A549 treated with RU486 at 1 μM for 4 hours (cell line): ENCODE measurements around the gene ZG16B. TPM values are rescaled to one million over a fixed set of nuclear protein-coding genes. Genes with fewer than 3 reads are reported as not detected.

ENCODE experiments used
- total RNA-seq: library from RNA; stranded (reverse); fragments of 200-300 nt; extraction: Qiagen RNA extraction; gene quantifications from 5 replicates; pipeline ENCODE4 v1.2.3, GENCODE V29; 2022; ENCODE audit warnings: low read depth

The ZG16B gene, protein sequence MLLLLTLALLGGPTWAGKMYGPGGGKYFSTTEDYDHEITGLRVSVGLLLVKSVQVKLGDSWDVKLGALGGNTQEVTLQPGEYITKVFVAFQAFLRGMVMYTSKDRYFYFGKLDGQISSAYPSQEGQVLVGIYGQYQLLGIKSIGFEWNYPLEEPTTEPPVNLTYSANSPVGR
- 0.73 to 1.3 TPM (median 0.93 TPM) in 5 replicates for total RNA-seq

DNA sequence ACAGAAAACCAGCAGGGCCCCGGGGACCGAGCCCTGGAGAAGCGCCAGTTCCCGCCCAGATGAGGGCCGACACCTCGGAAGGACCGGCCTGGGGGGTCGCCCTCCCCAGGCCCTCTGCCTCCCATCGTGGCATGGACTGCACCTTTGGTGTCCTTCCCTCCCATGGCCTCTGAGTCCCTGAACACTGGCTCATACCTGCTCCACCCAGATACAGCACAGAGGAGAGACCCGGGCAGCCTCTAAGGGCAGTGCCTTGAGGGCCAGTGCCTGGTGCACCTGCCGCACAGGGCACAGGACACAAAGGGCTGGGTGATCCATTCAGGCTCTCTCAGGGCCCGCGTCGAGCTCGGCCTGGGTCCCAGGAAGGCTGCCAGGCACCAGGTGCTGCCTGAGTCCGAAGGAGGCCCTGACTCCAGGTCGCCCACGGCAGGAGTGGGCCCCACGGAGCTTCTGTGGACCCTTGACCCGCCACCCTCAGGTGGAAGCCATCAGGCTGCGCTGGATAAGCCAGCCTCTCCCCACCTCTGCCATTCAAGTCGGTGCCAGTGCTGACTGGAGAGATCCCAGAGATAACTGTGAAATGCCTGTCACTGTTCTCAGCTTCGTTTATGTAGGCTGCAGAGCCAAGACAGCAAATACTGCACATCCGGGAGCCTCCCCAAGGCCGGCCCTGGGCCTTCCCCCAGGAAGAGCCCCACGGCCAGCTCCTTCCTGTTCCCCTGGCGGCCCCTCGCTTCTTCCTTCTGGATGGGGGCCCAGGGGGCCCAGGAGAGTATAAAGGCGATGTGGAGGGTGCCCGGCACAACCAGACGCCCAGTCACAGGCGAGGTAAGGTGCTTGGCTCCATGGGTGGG lies at the start of gene ZG16B:
Gene ZG16B, plus strand, starts transcription at position 803 of the 854 bp plus-strand sequence. CDS start 139 bp downstream, outside the sequence.

DNA sequence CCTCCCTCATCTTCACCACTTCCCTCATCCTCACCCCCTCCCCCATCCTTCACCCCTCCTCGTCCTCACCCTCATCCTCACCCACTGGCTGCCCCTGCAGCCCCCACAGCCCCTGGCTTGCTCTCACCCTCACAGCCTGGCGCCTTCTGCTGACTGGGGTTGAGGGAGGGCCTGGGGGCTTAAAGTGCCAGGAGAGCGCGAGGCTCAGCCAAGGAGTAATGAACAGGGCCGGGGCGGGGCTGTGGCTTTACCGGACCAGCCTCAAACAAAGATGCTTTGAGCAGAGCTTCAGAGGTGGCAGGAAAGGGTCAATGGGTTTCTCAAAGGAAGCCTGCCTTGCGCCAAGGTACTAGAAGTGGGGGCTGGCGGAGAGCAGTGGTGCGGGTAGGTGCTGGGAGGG lies 42.7 kb upstream of the ZG16B start, which contains the start of gene PRSS33:
Gene PRSS33, minus strand, starts transcription at position 155 of the 400 bp plus-strand sequence. CDS start 1,013 bp downstream, outside the sequence.

DNA sequence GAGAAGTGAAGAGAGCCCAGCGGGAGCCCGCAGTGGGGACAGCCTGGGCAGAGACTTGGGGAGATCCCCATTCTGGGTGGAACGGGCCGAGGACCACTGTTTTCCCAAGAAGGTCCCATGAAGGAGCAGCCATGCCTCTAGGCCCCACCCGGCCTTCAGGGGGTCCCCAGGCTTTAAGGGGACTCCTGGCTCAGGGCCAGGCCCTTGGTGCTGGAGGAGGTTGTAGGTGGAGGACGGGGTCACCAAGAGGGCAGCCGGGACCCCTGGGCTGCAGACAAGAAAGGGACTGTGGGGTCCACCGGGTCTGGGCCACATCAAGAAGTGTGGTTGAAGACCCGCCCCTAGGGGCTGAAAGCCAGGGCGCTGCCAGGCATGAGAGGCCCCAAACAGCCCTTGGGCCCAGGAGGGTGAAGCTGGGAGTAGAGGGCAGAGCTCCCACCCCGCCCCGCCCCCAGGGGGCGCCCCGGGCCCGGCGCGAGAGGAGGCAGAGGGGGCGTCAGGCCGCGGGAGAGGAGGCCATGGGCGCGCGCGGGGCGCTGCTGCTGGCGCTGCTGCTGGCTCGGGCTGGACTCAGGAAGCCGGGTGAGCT lies 13.3 kb upstream of the ZG16B start, which contains the start of gene PRSS21:
Gene PRSS21, plus strand, starts transcription at position 487 of the 589 bp plus-strand sequence. Its CDS starts 32 bp downstream, at position 519.

DNA sequence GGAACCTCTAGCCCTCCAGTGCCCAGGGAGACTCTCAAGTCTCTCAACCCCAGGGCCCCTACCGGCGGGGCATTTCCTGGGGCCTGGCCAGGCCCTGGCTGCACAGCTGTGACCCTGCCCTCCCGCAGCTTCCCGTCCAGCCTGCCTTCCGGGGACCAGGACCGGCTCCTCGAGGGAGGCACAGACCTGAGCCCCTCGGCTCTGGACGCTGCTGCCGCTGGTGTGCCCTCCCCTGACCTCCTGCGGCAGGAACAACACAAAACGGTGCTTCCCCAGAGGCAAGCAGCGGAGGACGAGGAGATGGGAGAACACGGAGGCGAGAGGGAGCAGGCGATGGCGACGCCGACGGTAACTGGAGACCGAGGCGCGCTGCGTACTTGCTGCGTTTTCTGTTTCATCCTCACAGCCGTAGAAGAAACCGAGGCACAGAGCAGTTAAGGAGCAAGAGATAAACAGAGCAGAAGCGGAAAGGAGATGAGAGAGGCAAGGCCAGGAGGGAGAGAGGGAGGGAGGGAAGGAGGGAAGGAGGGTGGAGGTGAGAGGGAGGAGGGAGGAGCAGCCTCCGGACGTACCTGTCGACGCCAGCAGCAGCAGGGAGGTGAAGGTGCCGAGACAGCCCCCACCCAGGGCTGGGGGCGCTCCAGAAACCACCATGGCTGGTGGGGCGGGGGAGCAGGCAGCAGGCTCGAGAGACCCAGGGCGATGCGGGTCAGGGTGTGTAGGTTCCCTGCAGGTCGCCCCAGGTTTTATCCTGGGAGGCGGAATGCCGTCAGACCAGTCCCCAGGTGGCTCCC lies 27.5 kb downstream of the ZG16B start, which contains the start of gene PRSS22:
Gene PRSS22, minus strand, starts transcription at position 720 of the 794 bp plus-strand sequence. Its CDS starts 66 bp downstream, at position 654.

Other genes starting within 250 kb of the ZG16B start
- gene KCTD5, start 147.8 kb upstream of the ZG16B start, total RNA-seq: 35.2 to 46.3 TPM (median 45.8 TPM) in 5 replicates
- 0.77 to 1.8 TPM (median 1.5 TPM) in 5 replicates for gene PRSS27, start 110.1 kb upstream of the ZG16B start, total RNA-seq
- gene SRRM2, start 77.7 kb upstream of the ZG16B start, total RNA-seq: 279 to 431 TPM (median 392 TPM) in 5 replicates
- 436 to 538 TPM (median 483 TPM) in 5 replicates for gene ELOB, start 53.0 kb upstream of the ZG16B start, total RNA-seq
- gene PRSS33, start 42.7 kb upstream of the ZG16B start, total RNA-seq: 0.09 TPM in 1 of 5 replicates, not detected in the others
- gene PRSS41, start 31.8 kb upstream of the ZG16B start, total RNA-seq: not detected in 5 replicates
- gene PRSS21, start 13.1 kb upstream of the ZG16B start, total RNA-seq: 0.21 to 0.30 TPM in 2 of 5 replicates, not detected in the others
- 1.6 to 3.1 TPM (median 2.2 TPM) in 5 replicates for gene PRSS22, start 27.9 kb downstream of the ZG16B start, total RNA-seq
- gene FLYWCH2, start 52.9 kb downstream of the ZG16B start, total RNA-seq: 45.9 to 60.3 TPM (median 51.6 TPM) in 5 replicates
- gene FLYWCH1, start 81.6 kb downstream of the ZG16B start, total RNA-seq: 19.5 to 28.3 TPM (median 27.5 TPM) in 5 replicates
- gene KREMEN2, start 134.0 kb downstream of the ZG16B start, total RNA-seq: 1.3 to 2.4 TPM (median 2.3 TPM) in 5 replicates
- gene PAQR4, start 139.0 kb downstream of the ZG16B start, total RNA-seq: 28.8 to 45.8 TPM (median 37.2 TPM) in 5 replicates
- 57.5 to 96.6 TPM (median 92.5 TPM) in 5 replicates for gene PKMYT1, start 150.1 kb downstream of the ZG16B start, total RNA-seq
- gene CLDN9, start 182.6 kb downstream of the ZG16B start, total RNA-seq: 0.30 to 0.55 TPM (median 0.50 TPM) in 5 replicates
- gene CLDN6, start 187.9 kb downstream of the ZG16B start, total RNA-seq: 0.19 to 0.74 TPM (median 0.34 TPM) in 5 replicates
- gene TNFRSF12A, start 190.1 kb downstream of the ZG16B start, total RNA-seq: 477 to 677 TPM (median 627 TPM) in 5 replicates
- gene HCFC1R1, start 193.6 kb downstream of the ZG16B start, total RNA-seq: 216 to 280 TPM (median 222 TPM) in 5 replicates
- gene THOC6, start 193.7 kb downstream of the ZG16B start, total RNA-seq: 21.6 to 33.9 TPM (median 32.7 TPM) in 5 replicates
- gene BICDL2, start 206.6 kb downstream of the ZG16B start, total RNA-seq: not detected in 5 replicates
- gene MMP25, start 216.3 kb downstream of the ZG16B start, total RNA-seq: 0.49 to 1.0 TPM (median 0.79 TPM) in 5 replicates
- gene IL32, start 235.3 kb downstream of the ZG16B start, total RNA-seq: 23.0 to 38.0 TPM (median 28.2 TPM) in 5 replicates